Caco-2 (cell line): Measurements from ENCODE around the gene CISH. TPM values are rescaled to one million over a fixed set of nuclear protein-coding genes. Genes with fewer than 3 reads are reported as not detected.

Experiments
- BruUV-seq: library from RNA; stranded (reverse); fragments of 400-500 nt; replicated peaks from 2 replicates; lab custom pipeline; 2021; lab: Mats Ljungman, UMichigan
- CTCF ChIA-PET: fragments of 300-600 bp; sonication (Branson Sonifier 250); formaldehyde crosslinking; loops from one replicate; lab custom pipeline; 2022; ENCODE audit warnings: antibody characterized with exemption; lab: Charles Lee
- POLR2A ChIA-PET: fragments of 300-600 bp; sonication (Branson Sonifier 250); formaldehyde crosslinking; loops from one replicate; lab custom pipeline; 2022; ENCODE audit warnings: antibody characterized with exemption; lab: Charles Lee
- DNase-seq, 2 experiments: peaks; one replicate each; pipeline versions ENCODE4 v3.0.0 to v3.0.0-alpha.2; 2020 to 2022
- H3K27me3 ChIP-seq: replicated peaks from 2 replicates; pipeline ENCODE4 v1.6.0; 2011; ENCODE audit warnings: low read length; ENCODE audit not compliant: control insufficient read depth, insufficient read depth
- H3K36me3 ChIP-seq: 2 replicates; pipeline ENCODE4 v1.5.1; 2011; ENCODE audit warnings: low read length; ENCODE audit not compliant: control insufficient read depth, insufficient read depth
- H3K4me1 ChIP-seq: fragments of 250-450 bp; sonication (Bioruptor Pico); 2 replicates; pipeline ENCODE4 v1.5.1; 2020; ENCODE audit warnings: mild to moderate bottlenecking
- H3K4me3 ChIP-seq: 2 replicates; pipeline ENCODE4 v1.5.1; 2011; ENCODE audit warnings: low read depth, mild to moderate bottlenecking, control low read depth, low read length
- H3K9me3 ChIP-seq: fragments of 250-450 bp; sonication (Bioruptor Pico); 2 replicates; pipeline ENCODE4 v1.5.1; 2020; ENCODE audit warnings: mild to moderate bottlenecking, moderate library complexity
- H3K27ac Mint-ChIP-seq: one replicate; pipeline ENCODE4 v1.8.0; 2022; ENCODE audit warnings: mixed read lengths; ENCODE audit not compliant: unreplicated experiment
- H3K27me3 Mint-ChIP-seq: one replicate; pipeline ENCODE4 v1.8.0; 2022; ENCODE audit warnings: mixed read lengths; ENCODE audit not compliant: insufficient read depth, unreplicated experiment
- H3K36me3 Mint-ChIP-seq: one replicate; pipeline ENCODE4 v1.8.0; 2022; ENCODE audit warnings: mild to moderate bottlenecking, mixed read lengths; ENCODE audit not compliant: insufficient read depth, unreplicated experiment
- H3K4me1 Mint-ChIP-seq: one replicate; pipeline ENCODE4 v1.8.0; 2022; ENCODE audit warnings: low read depth, mixed read lengths; ENCODE audit not compliant: unreplicated experiment
- H3K4me3 Mint-ChIP-seq: one replicate; pipeline ENCODE4 v1.8.0; 2022; ENCODE audit warnings: mild to moderate bottlenecking, moderate library complexity, mixed read lengths; ENCODE audit not compliant: unreplicated experiment
- H3K9me3 Mint-ChIP-seq: one replicate; pipeline ENCODE4 v1.8.0; 2022; ENCODE audit warnings: mixed read lengths; ENCODE audit not compliant: unreplicated experiment
- CTCF ChIP-seq, 2 experiments: fragments of 200-600 bp in 1 of 2; IDR thresholded peaks; 1 replicate in 1 of 2; 2 replicates in 1 of 2; pipeline versions ENCODE4 v1.5.1 to v1.8.0; 2011 to 2022; ENCODE audit warnings: antibody characterized with exemption in 1 of 2, control low read depth in 1 of 2, inconsistent platforms in 1 of 2, low read depth in 1 of 2, low read length in 1 of 2, mild to moderate bottlenecking in 1 of 2, moderate library complexity in 1 of 2; ENCODE audit not compliant: insufficient read depth in 1 of 2, severe bottlenecking in 1 of 2, unreplicated experiment in 1 of 2
- intact Hi-C: fragments of 100-400 bp; cut with micrococcal nuclease; formaldehyde crosslinking; loops from one replicate; pipeline ENCODE4 v1.10.0; 2022; ENCODE audit not compliant: unreplicated experiment
- total RNA-seq: library from RNA; stranded (reverse); gene quantifications from 2 replicates; pipeline ENCODE4 v1.2.3, GENCODE V29; 2022

Gene CISH
- total RNA-seq, 1 experiment from 2014 or later: 2.9 TPM

- H3K9me3 Mint-ChIP-seq: no peaks in the 10 kb centered on the region
Measured at GRCh38 chr3:50648313-50648712, 36.7 kb upstream of the CISH start.

GRCh38 chr3:50645378-50645777, 33.8 kb upstream of the CISH start:
- Mint-ChIP-seq H3K27ac (no peak overlapping the region), H3K27me3 (no peaks in the 10 kb centered on the region), H3K4me3 (no peak overlapping the region), H3K36me3 (peaks cover 5% of the 10 kb centered on the region), H3K4me1 (no peaks in the 10 kb centered on the region), H3K9me3 (no peaks in the 10 kb centered on the region)
- no peak for TF ChIP-seq CTCF (IDR thresholded peaks at IDR 0.05; ENCODE audit: insufficient read depth in 1 of 2, low read depth in 1 of 2, low read length in 1 of 2, severe bottlenecking in 1 of 2, unreplicated experiment in 1 of 2)
- Histone ChIP-seq H3K4me3 (no peak overlapping the region), H3K9me3 (no peaks in the 10 kb centered on the region), H3K4me1 (no peaks in the 10 kb centered on the region), H3K36me3 (no peaks in the 10 kb centered on the region), H3K27me3 (no peaks in the 10 kb centered on the region)
- intact Hi-C loops: no loop called here
- ChIA-PET POLR2A (interaction anchor here (0.5 kb wide), 1 partner anchor 76 kb away, joined by 3 read pairs; the partner anchor contains the start of gene HEMK1), CTCF (no interaction called here)
- no TSS peak for BruUV-seq
- no peak for DNase-seq

More at GRCh38 chr3:50648313-50648712, 36.7 kb upstream of the CISH start:
- ChIA-PET CTCF (interaction anchor here (0.5 kb wide), 1 partner anchor 835 kb away, joined by 6 read pairs; no protein-coding TSS in a partner anchor), POLR2A (no interaction called here)
- intact Hi-C loops: no loop called here
- no peaks in the 10 kb centered on the region for H3K4me1 ChIP-seq
- H3K36me3 ChIP-seq: no peaks in the 10 kb centered on the region
- Mint-ChIP-seq H3K27ac (no peak overlapping the region), H3K36me3 (peaks cover 12% of the 10 kb centered on the region), H3K4me3 (no peak overlapping the region), H3K27me3 (no peaks in the 10 kb centered on the region), H3K4me1 (no peaks in the 10 kb centered on the region)
- no peak for DNase-seq
- H3K9me3 ChIP-seq: no peaks in the 10 kb centered on the region
- no TSS peak for BruUV-seq
- H3K27me3 ChIP-seq: no peaks in the 10 kb centered on the region
- no peak for TF ChIP-seq CTCF (IDR thresholded peaks at IDR 0.05; ENCODE audit: insufficient read depth in 1 of 2, low read depth in 1 of 2, low read length in 1 of 2, severe bottlenecking in 1 of 2, unreplicated experiment in 1 of 2)
- no peak overlapping the region for H3K4me3 ChIP-seq

GRCh38 chr3:50644561-50644960, 33.0 kb upstream of the CISH start:
- Mint-ChIP-seq H3K36me3 (peaks cover 5% of the 10 kb centered on the region), H3K4me3 (no peak overlapping the region), H3K27ac (no peak overlapping the region), H3K9me3 (no peaks in the 10 kb centered on the region), H3K4me1 (no peaks in the 10 kb centered on the region), H3K27me3 (no peaks in the 10 kb centered on the region)
- H3K9me3 ChIP-seq: no peaks in the 10 kb centered on the region
- no peak for TF ChIP-seq CTCF (IDR thresholded peaks at IDR 0.05; ENCODE audit: insufficient read depth in 1 of 2, low read depth in 1 of 2, low read length in 1 of 2, severe bottlenecking in 1 of 2, unreplicated experiment in 1 of 2)
- H3K4me1 ChIP-seq: no peaks in the 10 kb centered on the region
- no TSS peak for BruUV-seq
- intact Hi-C loops: no loop called here
- CTCF ChIA-PET: no interaction called here
- DNase-seq: no peak
- H3K27me3 ChIP-seq: no peaks in the 10 kb centered on the region
- no peak overlapping the region for H3K4me3 ChIP-seq
- no peaks in the 10 kb centered on the region for H3K36me3 ChIP-seq
- POLR2A ChIA-PET: no interaction called here
